HFFc6 (cell line): ENCODE measurements around the gene RGS6. TPM values are rescaled to one million over a fixed set of nuclear protein-coding genes. Genes with fewer than 3 reads are reported as not detected.

Experiments
- DNase-seq: peaks from one replicate; pipeline ENCODE4 v3.0.0-alpha.2; 2018
- H3K27ac Mint-ChIP-seq: 2 replicates; pipeline ENCODE4 v1.8.0; 2020; ENCODE audit warnings: mild to moderate bottlenecking, mixed read lengths
- H3K27me3 Mint-ChIP-seq: 2 replicates; pipeline ENCODE4 v1.8.0; 2021; ENCODE audit warnings: mild to moderate bottlenecking, moderate library complexity, mixed read lengths; ENCODE audit not compliant: insufficient read depth
- H3K36me3 Mint-ChIP-seq: 2 replicates; pipeline ENCODE4 v1.8.0; 2021; ENCODE audit warnings: low read depth, mixed read lengths
- H3K4me1 Mint-ChIP-seq: 2 replicates; pipeline ENCODE4 v1.8.0; 2020; ENCODE audit warnings: low read depth, mixed read lengths
- H3K4me3 Mint-ChIP-seq: 2 replicates; pipeline ENCODE4 v1.8.0; 2020; ENCODE audit warnings: mild to moderate bottlenecking, moderate library complexity, mixed read lengths
- H3K9me3 Mint-ChIP-seq: 2 replicates; pipeline ENCODE4 v1.8.0; 2020; ENCODE audit warnings: mild to moderate bottlenecking, mixed read lengths
- CTCF ChIP-seq: fragments of 200-600 bp; sonication (generic); IDR thresholded peaks from 2 replicates; pipeline ENCODE4 v1.5.0; 2021; ENCODE audit warnings: antibody characterized with exemption, mild to moderate bottlenecking
- total RNA-seq, 6 experiments: library from RNA; stranded (reverse); fragmentation: NEBNext Ultra II Directional; extraction: Animal tissue kit (Norgen Biotek cat#: 25700); gene quantifications; 2 replicates in 1 of 6; 3 replicates in 5 of 6; pipeline ENCODE4 v1.2.3, GENCODE V29; 2021

RGS6 gene
- total RNA-seq, 6 experiments from 2014 or later = not detected

GRCh38 chr14:72503696-72504368, 571.6 kb downstream of the RGS6 start:
- H3K4me1 Mint-ChIP-seq = peaks cover 16% of the 10 kb centered on the region
- no peaks in the 10 kb centered on the region for H3K9me3 Mint-ChIP-seq
- H3K27ac Mint-ChIP-seq = no peak overlapping the region
- no peak overlapping the region for H3K4me3 Mint-ChIP-seq
- TF ChIP-seq CTCF = no peak
- H3K36me3 Mint-ChIP-seq = no peaks in the 10 kb centered on the region
- no peak for DNase-seq
- H3K27me3 Mint-ChIP-seq = peaks cover 16% of the 10 kb centered on the region

- H3K36me3 Mint-ChIP-seq = no peaks in the 10 kb centered on the region
- DNase-seq = no peak
- TF ChIP-seq CTCF = no peak
- H3K27me3 Mint-ChIP-seq = peaks cover 15% of the 10 kb centered on the region
- H3K27ac Mint-ChIP-seq = no peak overlapping the region
- peaks cover 5% of the 10 kb centered on the region; the same call in 1 of the 2 replicates for H3K4me1 Mint-ChIP-seq
- no peak overlapping the region for H3K4me3 Mint-ChIP-seq
- no peaks in the 10 kb centered on the region for H3K9me3 Mint-ChIP-seq
These were observed 578.3 kb downstream of the RGS6 start for GRCh38 chr14:72510566-72510965.

GRCh38 chr14:72512281-72512680, 580.1 kb downstream of the RGS6 start:
- no peak for DNase-seq
- Mint-ChIP-seq H3K36me3 (no peaks in the 10 kb centered on the region), H3K27ac (no peak overlapping the region), H3K4me1 (peaks cover 18% of the 10 kb centered on the region), H3K9me3 (no peaks in the 10 kb centered on the region), H3K4me3 (no peak overlapping the region), H3K27me3 (peaks cover 15% of the 10 kb centered on the region)
- no peak for TF ChIP-seq CTCF

- no peak overlapping the region for H3K4me3 Mint-ChIP-seq
- no peak for DNase-seq
- peaks cover 25% of the 10 kb centered on the region for H3K4me1 Mint-ChIP-seq
- no peak overlapping the region for H3K27ac Mint-ChIP-seq
- H3K27me3 Mint-ChIP-seq = peaks cover 13% of the 10 kb centered on the region
- H3K9me3 Mint-ChIP-seq = no peaks in the 10 kb centered on the region
- no peaks in the 10 kb centered on the region for H3K36me3 Mint-ChIP-seq
- TF ChIP-seq CTCF = no peak
These were observed 580.7 kb downstream of the RGS6 start for GRCh38 chr14:72512925-72513324.

- Mint-ChIP-seq H3K27me3 (peaks cover 13% of the 10 kb centered on the region), H3K27ac (no peak overlapping the region), H3K4me3 (no peak overlapping the region), H3K4me1 (peaks cover 29% of the 10 kb centered on the region), H3K36me3 (no peaks in the 10 kb centered on the region), H3K9me3 (no peaks in the 10 kb centered on the region)
- TF ChIP-seq CTCF = no peak
- no peak for DNase-seq
These were observed 581.1 kb downstream of the RGS6 start for GRCh38 chr14:72513346-72513745.
